Measurements from ENCODE around the gene IFT80.

DNA sequence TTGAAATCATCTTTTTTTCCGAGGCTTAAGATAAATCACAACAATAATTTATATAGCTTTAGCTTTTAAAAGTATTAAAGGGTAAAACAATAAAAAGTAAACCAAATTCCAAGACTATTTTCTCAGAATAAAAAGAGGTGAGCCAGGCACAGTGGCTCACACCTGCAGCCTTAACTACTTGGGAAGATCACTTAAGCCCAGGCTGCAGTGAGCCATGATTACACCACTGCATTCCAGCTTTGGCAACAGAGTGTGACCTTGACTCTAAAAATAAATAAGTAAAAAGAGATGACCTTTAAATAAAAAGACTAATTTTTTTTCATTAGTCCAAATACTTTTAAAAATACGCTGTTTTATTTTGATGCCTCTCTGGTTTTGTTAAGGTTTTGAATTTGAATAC, 119.4 kb downstream of the IFT80 start:
- TF ChIP-seq, protein P1, sequence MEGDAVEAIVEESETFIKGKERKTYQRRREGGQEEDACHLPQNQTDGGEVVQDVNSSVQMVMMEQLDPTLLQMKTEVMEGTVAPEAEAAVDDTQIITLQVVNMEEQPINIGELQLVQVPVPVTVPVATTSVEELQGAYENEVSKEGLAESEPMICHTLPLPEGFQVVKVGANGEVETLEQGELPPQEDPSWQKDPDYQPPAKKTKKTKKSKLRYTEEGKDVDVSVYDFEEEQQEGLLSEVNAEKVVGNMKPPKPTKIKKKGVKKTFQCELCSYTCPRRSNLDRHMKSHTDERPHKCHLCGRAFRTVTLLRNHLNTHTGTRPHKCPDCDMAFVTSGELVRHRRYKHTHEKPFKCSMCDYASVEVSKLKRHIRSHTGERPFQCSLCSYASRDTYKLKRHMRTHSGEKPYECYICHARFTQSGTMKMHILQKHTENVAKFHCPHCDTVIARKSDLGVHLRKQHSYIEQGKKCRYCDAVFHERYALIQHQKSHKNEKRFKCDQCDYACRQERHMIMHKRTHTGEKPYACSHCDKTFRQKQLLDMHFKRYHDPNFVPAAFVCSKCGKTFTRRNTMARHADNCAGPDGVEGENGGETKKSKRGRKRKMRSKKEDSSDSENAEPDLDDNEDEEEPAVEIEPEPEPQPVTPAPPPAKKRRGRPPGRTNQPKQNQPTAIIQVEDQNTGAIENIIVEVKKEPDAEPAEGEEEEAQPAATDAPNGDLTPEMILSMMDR (IDR thresholded peaks at IDR 0.05): no peak
- TF ChIP-seq POLR2A (IDR thresholded peaks at IDR 0.05): no peak

Data from Peyer's patch (tissue), 4 donors.